CD4-positive, CD25-positive, alpha-beta regulatory T cell (primary cell): ENCODE measurements around the gene SCAP. TPM values are rescaled to one million over a fixed set of nuclear protein-coding genes. Genes with fewer than 3 reads are reported as not detected.
"Not testable (repeated sequence)": the region's sequence is repeated elsewhere in the genome, so short reads cannot be mapped to it uniquely, and the experiment has no call there.

Experiments
- ATAC-seq, 2 donors: fragments of 150-1000 bp; cut with Tn5 transposase; one replicate each; pipeline ENCODE4 v1.10.0; 2021; ENCODE audit warnings: low read depth in 2 of 2, moderate number of reproducible peaks in 2 of 2, moderate library complexity in 1 of 2
- DNase-seq, 3 donors: peaks; one replicate each; pipeline versions ENCODE4 v3.0.0 to v3.0.0-alpha.2; 2012 to 2022; ENCODE audit warnings: mixed read lengths in 1 of 3
- H3K27ac ChIP-seq: one replicate; pipeline ENCODE4 v1.7.0; 2013; ENCODE audit warnings: mild to moderate bottlenecking, low read length; ENCODE audit not compliant: insufficient read depth, poor library complexity, severe bottlenecking
- H3K27me3 ChIP-seq: one replicate; pipeline ENCODE4 v1.7.0; 2013; ENCODE audit warnings: low read length; ENCODE audit not compliant: control insufficient read depth, insufficient read depth
- H3K36me3 ChIP-seq: one replicate; pipeline ENCODE4 v1.7.0; 2013; ENCODE audit warnings: mild to moderate bottlenecking, low read length, moderate library complexity; ENCODE audit not compliant: control insufficient read depth, insufficient read depth
- H3K4me1 ChIP-seq: 2 replicates; pipeline ENCODE4 v1.7.0; 2013; ENCODE audit warnings: mild to moderate bottlenecking, low read length; ENCODE audit not compliant: insufficient read depth, control insufficient read depth, poor library complexity, severe bottlenecking
- H3K4me3 ChIP-seq: one replicate; pipeline ENCODE4 v1.7.0; 2013; ENCODE audit warnings: low read depth, mild to moderate bottlenecking, low read length, moderate library complexity
- H3K9me3 ChIP-seq, 2 experiments: 1 replicate in 1 of 2; 2 replicates in 1 of 2; pipeline ENCODE4 v1.7.0; 2013; ENCODE audit warnings: low read length in 2 of 2, mild to moderate bottlenecking in 1 of 2, moderate library complexity in 1 of 2; ENCODE audit not compliant: control insufficient read depth in 2 of 2
- H3K27ac Mint-ChIP-seq, 3 donors: one replicate each; pipeline ENCODE4 v1.8.0; 2020 to 2022; ENCODE audit warnings: mild to moderate bottlenecking in 3 of 3, mixed read lengths in 3 of 3, moderate library complexity in 2 of 3
- H3K27me3 Mint-ChIP-seq: one replicate; pipeline ENCODE4 v1.8.0; 2022; ENCODE audit warnings: mild to moderate bottlenecking, mixed read lengths
- H3K36me3 Mint-ChIP-seq: one replicate; pipeline ENCODE4 v1.8.0; 2020; ENCODE audit warnings: mixed read lengths
- H3K4me1 Mint-ChIP-seq, 4 donors: one replicate each; pipeline ENCODE4 v1.8.0; 2020 to 2022; ENCODE audit warnings: mixed read lengths in 4 of 4, mild to moderate bottlenecking in 1 of 4
- H3K4me3 Mint-ChIP-seq, 4 donors: one replicate each; pipeline ENCODE4 v1.8.0; 2020 to 2022; ENCODE audit warnings: mild to moderate bottlenecking in 4 of 4, mixed read lengths in 4 of 4, moderate library complexity in 3 of 4
- H3K9me3 Mint-ChIP-seq, 7 donors: one replicate each; pipeline ENCODE4 v1.8.0; 2020 to 2022; ENCODE audit warnings: mixed read lengths in 7 of 7, mild to moderate bottlenecking in 3 of 7, moderate library complexity in 2 of 7
- polyA plus RNA-seq, 4 donors: library from polyadenylated mRNA; unstranded; fragments of 300-500 nt; fragmentation: Illumina TruSeq; gene quantifications; one replicate each; pipeline ENCODE4 v1.2.3, GENCODE V29; 2021
- total RNA-seq: library from RNA; stranded (reverse); gene quantifications from one replicate; pipeline ENCODE4 v1.2.3, GENCODE V29; 2022

Gene SCAP
- total and polyA plus RNA-seq, 5 donors from 2014 or later, result 43.2 to 92.4 (median 47.1) TPM

DNA sequence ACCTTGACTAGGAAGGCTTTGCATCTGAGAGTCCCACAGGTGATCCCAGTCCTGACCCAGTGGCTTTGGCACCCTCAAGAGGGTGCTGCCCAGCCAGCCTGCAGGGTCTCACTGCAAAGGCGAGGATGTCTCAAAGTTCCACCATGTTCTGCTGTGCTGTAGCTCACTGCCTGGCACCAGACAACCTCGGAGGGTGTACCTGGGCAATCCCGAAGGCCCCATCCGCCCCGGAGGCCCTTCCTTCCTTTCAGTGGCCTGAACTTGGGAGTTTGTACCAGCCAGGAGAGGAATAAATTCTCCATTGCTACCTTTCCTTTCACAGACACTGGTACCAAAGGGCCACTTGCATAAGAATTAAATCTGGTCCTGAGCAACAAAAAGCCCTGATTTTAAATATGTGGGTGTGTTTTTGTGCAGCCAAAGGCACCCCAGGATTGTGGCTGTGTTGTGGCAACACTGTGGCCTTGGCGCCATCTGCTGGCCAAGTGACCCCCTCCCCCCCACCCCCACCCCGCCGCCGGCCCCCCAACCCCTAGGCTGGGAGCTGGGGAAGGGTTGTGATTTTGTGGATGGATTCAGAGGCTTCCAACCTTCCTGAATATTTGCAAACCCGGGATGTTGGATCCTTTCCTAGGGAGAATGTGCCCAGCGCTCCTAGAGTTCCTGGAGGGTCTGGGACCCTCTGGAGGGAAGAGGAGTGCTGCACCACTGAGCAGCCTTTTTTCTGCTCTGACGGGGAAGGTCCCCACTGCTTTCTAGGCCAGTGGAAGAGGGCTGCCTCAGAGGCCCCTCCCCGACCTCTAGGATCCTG lies 104.6 kb downstream of the SCAP start:
- Mint-ChIP-seq H3K4me1 (no peaks in the 10 kb centered on the region), H3K27me3 (peaks cover 6% of the 10 kb centered on the region), H3K4me3 (no peak overlapping the region), H3K36me3 (no peaks in the 10 kb centered on the region), H3K27ac (no peak overlapping the region), H3K9me3 (no peaks in the 10 kb centered on the region)
- no peaks in the 10 kb centered on the region for H3K36me3 ChIP-seq
- no peaks in the 10 kb centered on the region for H3K9me3 ChIP-seq
- ATAC-seq (peak in 1 of 2 donors; percentile 31), DNase-seq (peak; percentile 11 to 36 (median 25))
- no peaks in the 10 kb centered on the region for H3K27me3 ChIP-seq
- no peak overlapping the region for H3K27ac ChIP-seq
- no peak overlapping the region for H3K4me3 ChIP-seq
- H3K4me1 ChIP-seq, result no peaks in the 10 kb centered on the region

DNA sequence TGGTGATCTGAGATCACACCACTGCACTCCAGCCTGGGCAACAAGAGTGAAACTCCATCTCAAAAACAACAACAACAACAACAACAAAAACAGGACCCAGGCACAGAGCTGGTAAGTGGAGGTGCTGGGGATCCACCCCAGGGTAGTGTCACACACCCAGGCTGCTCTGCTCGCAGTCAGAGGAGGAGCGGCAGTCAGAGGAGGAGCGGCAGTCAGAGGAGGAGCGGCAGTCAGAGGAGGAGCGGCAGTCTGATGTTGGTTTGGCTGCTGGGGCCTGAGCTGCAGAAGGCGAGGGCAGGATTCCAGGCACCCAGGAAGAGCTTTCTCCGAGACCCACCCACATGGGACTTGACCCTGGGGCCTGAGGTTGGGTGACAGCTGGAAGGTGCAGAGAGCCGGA lies 105.7 kb downstream of the SCAP start:
- H3K27me3 Mint-ChIP-seq, H3K4me1 Mint-ChIP-seq, H3K4me1 ChIP-seq, H3K36me3 Mint-ChIP-seq, H3K9me3 Mint-ChIP-seq, H3K4me3 ChIP-seq, H3K27me3 ChIP-seq, ATAC-seq, H3K27ac Mint-ChIP-seq, H3K27ac ChIP-seq, H3K36me3 ChIP-seq, DNase-seq, H3K9me3 ChIP-seq, H3K4me3 Mint-ChIP-seq: not testable (repeated sequence)

DNA sequence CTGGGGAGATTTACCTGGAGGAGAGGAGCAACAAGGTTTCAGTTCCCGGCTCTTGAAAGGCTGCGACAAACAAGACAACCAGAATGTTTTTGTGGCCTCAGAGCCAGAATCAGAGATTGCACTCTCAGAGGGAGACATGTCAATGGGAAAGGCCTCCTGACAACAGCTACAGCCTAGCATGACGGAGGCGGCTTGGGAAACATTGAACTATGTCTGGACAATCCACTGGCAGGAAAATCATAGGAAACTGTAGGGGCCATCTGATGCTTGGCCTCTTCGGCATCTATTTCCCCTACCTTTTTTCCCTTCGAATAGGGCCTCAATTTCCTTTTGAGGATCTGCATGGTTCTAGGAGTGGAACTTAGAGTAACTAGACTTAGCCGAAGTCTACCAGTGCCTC lies 108.1 kb downstream of the SCAP start:
- Histone ChIP-seq H3K4me1 (peaks cover 4% of the 10 kb centered on the region), H3K36me3 (no peaks in the 10 kb centered on the region), H3K27me3 (no peaks in the 10 kb centered on the region), H3K9me3 (no peaks in the 10 kb centered on the region), H3K4me3 (no peak overlapping the region), H3K27ac (no peak overlapping the region)
- Mint-ChIP-seq H3K4me1 (peaks cover 0 to 9% (median 7%) of the 10 kb centered on the region in 4 donors), H3K36me3 (peaks cover 3% of the 10 kb centered on the region), H3K27ac (no peak overlapping the region), H3K4me3 (no peak overlapping the region), H3K27me3 (peaks cover 6% of the 10 kb centered on the region), H3K9me3 (peaks cover 0 to 3% (median 2%) of the 10 kb centered on the region in 7 donors)
- ATAC-seq (no peak), DNase-seq (no peak)

DNA sequence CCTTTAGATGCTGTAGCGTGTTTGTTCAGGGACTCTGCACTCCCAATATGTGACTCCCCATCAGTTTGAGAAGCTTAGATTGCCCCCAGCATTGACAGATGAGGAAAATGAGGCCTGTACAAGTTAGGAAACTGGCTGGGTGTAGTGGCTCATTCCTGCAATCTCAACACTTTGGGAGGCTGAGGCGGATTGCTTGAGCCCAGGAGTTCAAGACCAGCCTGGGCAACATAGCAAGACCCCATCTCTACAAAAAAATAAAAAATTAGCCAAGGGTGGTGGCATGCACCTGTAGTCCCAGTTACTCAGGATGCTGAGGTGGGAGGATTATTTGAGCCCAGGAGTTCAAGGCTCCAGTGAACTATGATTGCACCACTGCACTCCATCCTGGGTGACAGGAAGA lies 108.9 kb downstream of the SCAP start:
- ATAC-seq (no peak), DNase-seq (no peak)
- peaks cover 6% of the 10 kb centered on the region for H3K36me3 Mint-ChIP-seq
- peaks cover 6% of the 10 kb centered on the region for H3K27me3 Mint-ChIP-seq
- Histone ChIP-seq H3K4me1 (peaks cover 7% of the 10 kb centered on the region), H3K27me3 (no peaks in the 10 kb centered on the region), H3K36me3 (no peaks in the 10 kb centered on the region), H3K27ac (no peak overlapping the region), H3K9me3 (no peaks in the 10 kb centered on the region), H3K4me3 (no peak overlapping the region)
- H3K27ac Mint-ChIP-seq, result no peak overlapping the region
- peaks cover 0 to 16% (median 10%) of the 10 kb centered on the region in 4 donors for H3K4me1 Mint-ChIP-seq
- H3K4me3 Mint-ChIP-seq, result no peak overlapping the region
- H3K9me3 Mint-ChIP-seq, result peaks cover 0 to 6% (median 2%) of the 10 kb centered on the region in 7 donors

DNA sequence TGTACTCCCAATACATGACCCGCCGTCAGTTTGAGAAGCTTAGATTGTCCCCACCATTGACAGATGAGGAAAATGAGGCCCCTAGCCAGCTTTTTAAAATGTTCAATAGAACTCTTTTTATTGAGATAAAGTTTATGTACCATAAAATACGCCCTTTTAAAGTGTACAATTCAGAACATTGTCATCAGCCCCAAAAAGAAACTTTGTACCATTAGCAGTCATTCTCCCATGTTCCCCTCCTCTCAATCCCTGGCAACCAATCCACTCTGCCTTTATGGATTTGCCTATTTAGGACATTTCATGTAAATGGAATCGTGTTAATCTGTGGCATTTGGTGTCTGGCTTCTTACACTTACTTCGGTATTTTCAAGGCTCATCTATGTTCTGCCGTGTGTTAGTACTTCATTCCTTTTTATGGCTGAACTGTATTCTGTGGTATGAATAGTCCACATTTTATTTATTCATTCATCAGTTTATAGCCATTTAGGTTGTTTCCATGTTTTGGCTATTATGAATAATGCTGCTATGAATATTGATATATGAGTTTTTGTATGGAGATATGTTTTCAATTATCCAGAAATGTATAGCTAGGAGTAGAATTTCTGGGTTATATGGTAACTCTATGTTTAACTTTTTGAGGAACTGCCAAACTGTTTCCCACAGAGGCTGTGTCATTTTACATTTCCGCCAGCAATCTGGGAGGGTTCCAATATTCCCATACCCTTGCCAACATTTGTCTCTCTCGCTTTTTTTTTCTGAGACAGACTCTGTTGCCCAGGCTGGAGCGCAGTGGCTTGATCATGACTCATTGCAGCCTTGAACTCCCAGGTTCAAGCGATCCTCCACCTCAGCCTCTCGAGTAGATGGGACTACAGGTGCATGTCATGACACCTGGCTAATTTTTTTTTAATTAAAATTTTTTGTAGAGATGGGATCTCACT lies 110.3 kb downstream of the SCAP start:
- Mint-ChIP-seq H3K27me3 (peaks cover 6% of the 10 kb centered on the region), H3K27ac (no peak overlapping the region), H3K9me3 (peaks cover 0 to 6% (median 2%) of the 10 kb centered on the region in 7 donors), H3K36me3 (peaks cover 6% of the 10 kb centered on the region), H3K4me1 (peaks cover 0 to 16% (median 10%) of the 10 kb centered on the region in 4 donors), H3K4me3 (no peak overlapping the region)
- Histone ChIP-seq H3K36me3 (no peaks in the 10 kb centered on the region), H3K27ac (no peak overlapping the region), H3K27me3 (no peaks in the 10 kb centered on the region), H3K9me3 (peaks cover 0 to under 1% of the 10 kb centered on the region in 2 experiments), H3K4me3 (no peak overlapping the region), H3K4me1 (peaks cover 7% of the 10 kb centered on the region)
- ATAC-seq (no peak), DNase-seq (no peak)

Other genes with a start within 250 kb of the SCAP start
- gene KIF9, start 193.1 kb downstream of the SCAP start, total RNA-seq, result 5.4 TPM
- 1 to 10 TPM; 3.7 to 4.6 (median 4.0) TPM for gene KIF9, start 193.1 kb downstream of the SCAP start, polyA plus RNA-seq
- gene KLHL18, start 193.0 kb downstream of the SCAP start, total RNA-seq, result 48.9 TPM
- 10 to 100 TPM; 11.0 to 16.0 (median 14.7) TPM for gene KLHL18, start 193.0 kb downstream of the SCAP start, polyA plus RNA-seq
- 54.2 TPM for gene PTPN23, start 94.9 kb downstream of the SCAP start, total RNA-seq
- gene PTPN23, start 94.9 kb downstream of the SCAP start, polyA plus RNA-seq, result 1 to 10 TPM; 1.0 to 4.3 (median 2.2) TPM
- gene ELP6, start 37.8 kb upstream of the SCAP start, total RNA-seq, result 18.4 TPM
- gene ELP6, start 37.8 kb upstream of the SCAP start, polyA plus RNA-seq, result 10 to 100 TPM; 33.2 to 54.1 (median 45.2) TPM
- not detected for gene CSPG5, start 102.9 kb upstream of the SCAP start, total RNA-seq
- under 1 TPM in 1 of 4 donors, not detected in 3; 0.25 TPM for gene CSPG5, start 102.9 kb upstream of the SCAP start, polyA plus RNA-seq